ENCODE results near the gene NKX6-2.
"Not testable (repeated sequence)": the region's sequence is repeated elsewhere in the genome, so short reads cannot be mapped to it uniquely, and the experiment has no call there.

The NKX6-2 gene

DNA sequence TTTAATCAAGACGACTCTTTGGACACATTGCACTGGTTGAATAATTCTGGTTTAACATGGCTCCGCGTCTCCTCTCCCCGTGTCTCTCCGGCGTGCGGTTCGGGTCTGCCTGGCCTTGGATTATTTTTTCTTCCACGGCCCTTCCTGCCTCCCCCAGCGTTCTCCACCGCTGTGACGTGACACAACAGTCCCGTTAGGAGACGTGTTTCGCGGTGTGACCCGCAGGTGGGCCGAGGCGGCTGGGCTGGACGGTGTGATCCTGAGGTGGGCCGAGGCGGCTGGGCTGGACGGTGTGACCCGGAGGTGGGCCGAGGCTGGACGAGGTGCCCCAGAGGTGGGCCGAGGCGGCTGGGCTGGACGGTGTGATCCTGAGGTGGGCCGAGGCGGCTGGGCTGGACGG is 12.0 kb upstream of the NKX6-2 start:
- not testable (repeated sequence) for DNase-seq (ENCODE audit: low read depth in 2 of 2)

DNA sequence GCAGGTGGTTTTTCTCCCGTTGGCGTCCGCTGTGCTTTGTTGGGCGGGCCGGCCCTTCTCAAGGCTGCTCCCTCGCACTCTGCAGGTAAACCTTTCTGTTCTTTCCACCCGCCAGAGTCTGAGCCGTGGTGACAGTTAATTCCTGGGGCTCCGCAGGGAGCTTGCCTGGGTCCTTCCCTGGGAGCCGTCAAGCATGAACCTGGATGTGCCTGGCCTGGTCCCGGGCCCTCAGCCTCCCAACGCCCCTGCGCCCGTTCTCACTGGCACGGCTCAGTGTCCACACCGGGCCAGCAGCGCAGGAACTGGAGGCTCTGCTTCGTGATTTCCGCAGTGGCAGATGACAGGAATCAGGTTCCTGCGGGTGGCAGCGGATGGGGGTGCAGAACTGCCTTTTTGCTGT is 10.9 kb upstream of the NKX6-2 start:
- DNase-seq (ENCODE audit: low read depth in 2 of 2): no peak

DNA sequence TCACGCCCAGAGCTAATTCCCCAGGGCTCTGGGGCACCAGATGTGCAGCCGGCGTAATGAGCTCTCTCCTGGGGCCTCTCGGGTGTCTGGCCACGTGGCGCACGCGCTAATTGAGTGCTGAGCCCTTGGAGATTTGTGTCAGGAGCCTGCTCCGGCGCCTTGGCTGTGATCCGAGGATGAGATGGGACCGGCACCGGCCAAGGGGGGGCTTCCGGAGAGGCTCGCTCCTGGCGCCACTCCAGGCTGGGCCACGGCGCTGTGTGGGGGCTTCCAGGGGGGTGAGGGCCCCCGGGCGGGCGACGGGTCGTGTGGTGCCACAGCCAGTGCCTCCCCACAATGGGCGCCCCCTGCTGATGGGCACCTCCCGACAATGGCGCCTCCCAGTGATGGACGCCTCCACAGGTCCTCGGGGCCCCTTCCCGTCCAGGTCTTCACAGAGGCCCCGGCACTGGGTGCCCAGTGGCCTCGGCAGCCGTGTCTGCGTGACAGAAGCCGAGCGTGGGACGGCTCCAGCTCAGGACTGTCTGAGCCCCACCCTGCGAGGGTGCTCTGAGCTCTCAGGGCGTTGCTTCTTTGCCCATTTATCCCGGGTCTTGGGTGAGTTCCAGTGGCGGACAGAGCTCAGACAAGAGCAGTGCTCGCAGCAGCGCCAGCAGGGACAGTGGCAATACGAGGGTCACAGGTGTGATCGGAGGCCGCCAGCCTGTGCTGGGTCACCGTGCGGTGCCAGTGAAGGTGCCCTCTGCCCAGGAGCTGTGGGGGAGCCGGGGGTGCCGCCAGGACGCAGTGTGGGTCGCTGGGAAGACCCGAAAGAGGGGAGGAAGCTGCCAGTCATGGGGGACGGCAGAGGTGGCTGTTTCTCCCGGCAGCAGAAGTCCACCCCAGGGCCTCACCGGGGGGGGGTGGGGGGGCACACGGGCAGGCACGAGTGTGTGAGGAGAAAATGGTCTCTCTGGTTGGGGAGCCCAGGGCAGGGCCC is 8.2 kb upstream of the NKX6-2 start:
- no peak for DNase-seq (ENCODE audit: low read depth in 2 of 2)

DNA sequence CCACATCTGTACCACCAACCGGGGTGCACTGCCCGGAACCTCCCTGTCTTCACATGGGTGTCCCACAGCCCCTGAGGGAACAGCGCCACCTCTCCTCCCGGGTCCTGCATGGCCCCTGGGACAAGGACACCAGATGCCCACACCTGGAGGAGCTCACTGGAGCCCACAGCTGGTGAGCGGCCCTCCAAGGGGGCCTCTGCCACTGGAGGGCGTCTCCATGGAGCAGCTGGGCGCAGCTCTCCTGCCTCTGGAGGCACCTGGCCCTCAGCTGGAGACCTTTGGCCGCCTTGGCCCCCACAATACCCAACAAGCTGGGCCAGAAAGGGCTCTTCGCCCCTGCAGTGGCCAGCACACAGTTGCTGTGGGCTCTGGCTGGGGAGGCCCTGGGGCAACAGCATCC is 7.3 kb upstream of the NKX6-2 start:
- DNase-seq (ENCODE audit: low read depth in 2 of 2): no peak

DNA sequence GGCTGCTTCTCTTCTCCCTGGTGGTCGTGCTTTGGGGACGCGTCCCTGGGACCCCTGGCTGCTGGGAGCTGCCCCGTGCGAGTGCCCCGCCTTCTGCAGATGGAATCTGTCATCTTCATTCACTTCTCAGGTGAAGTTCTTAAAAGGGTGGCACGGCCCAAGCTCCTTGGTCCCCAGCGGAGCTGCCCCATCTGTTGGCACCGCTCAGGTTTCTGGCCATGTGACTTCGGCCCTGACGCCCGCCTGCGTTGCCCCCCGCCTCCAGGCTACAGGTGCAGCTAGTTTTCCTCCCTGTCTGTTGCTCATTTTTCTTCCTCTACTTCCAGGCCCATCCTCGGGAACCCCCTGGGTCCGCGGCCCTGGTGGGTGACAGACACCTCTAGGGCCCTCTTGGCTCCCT is 6.8 kb upstream of the NKX6-2 start:
- no peak for DNase-seq (ENCODE audit: low read depth in 2 of 2)

DNA sequence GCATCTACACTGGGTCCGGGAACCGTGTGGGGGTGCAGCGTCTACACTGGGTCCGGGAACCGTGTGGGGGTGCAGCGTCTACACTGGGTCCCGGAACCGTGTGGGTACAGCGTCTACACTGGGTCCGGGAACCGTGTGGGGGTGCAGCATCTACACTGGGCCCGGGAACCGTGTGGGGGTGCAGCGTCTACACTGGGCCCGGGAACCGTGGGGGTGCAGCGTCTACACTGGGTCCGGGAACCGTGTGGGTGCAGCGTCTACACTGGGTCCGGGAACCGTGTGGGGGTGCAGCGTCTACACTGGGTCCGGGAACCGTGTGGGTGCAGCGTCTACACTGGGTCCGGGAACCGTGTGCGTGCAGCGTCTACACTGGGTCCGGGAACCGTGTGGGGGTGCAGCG is 6.2 kb upstream of the NKX6-2 start:
- not testable (repeated sequence) for DNase-seq (ENCODE audit: low read depth in 2 of 2)

DNA sequence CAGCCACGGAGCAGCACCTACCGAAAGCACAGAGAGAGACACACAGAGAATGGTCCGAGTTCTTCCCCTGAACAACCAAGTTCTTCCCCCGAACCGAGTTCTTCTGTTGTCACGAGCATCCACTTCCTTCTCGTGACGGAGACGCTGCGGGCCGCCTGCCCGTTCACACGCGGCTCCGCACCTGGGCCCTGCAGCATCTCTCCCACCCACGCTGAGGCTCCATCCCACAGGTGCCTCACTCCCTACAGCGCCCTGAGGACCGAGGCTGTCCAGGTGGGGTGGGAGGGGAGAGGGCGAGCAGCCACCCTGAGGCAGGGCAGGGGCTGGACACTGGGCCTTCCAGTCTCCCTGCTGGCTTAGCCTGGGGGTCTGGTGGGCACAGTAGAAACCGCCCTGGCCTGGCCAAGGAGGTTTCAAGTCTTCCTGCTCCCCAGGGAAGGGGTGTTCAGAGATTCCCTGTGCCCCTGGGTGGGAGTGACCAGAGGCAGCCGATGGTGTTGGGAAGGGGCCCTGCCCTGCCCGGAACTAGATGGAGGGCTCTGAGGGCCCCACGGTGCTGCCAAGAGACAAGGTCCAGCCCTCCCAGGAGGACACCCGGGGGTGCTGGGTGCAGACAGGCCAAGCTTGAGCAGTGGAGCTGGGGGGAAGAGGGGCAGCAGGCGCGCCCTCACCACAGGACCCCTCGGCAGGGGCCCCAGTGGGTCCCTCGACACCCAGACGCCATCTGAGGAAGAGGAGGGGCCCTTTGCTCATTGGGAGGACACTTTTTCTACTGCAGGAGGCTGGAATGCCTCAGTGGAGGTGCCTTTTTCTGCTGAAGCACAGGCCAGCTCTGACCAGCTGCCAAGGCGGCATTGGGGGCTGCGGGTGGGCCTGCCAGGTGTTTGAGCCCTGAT is 5.2 kb upstream of the NKX6-2 start:
- DNase-seq (ENCODE audit: low read depth in 2 of 2): no peak

DNA sequence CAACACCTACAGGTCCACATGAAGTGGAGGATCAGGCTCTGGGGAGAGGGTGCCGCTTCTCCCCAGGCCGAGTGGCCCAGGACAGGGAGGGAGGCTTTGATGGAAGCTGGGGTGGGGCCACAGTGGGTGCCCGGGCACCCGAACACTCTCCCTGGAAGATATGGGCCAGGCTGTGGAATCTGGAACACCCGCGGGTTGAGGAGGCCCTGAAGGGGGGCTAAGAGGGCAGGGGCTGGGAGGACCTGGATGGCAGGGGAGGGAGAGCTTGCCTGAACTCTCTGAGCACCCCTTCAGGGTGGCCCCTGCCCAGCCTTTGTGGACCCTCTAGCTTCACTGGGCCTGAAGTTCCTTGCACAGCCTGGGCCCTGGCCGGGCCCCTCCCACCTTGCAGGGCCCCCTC is 4.5 kb upstream of the NKX6-2 start:
- no peak for DNase-seq (ENCODE audit: low read depth in 2 of 2)

DNA sequence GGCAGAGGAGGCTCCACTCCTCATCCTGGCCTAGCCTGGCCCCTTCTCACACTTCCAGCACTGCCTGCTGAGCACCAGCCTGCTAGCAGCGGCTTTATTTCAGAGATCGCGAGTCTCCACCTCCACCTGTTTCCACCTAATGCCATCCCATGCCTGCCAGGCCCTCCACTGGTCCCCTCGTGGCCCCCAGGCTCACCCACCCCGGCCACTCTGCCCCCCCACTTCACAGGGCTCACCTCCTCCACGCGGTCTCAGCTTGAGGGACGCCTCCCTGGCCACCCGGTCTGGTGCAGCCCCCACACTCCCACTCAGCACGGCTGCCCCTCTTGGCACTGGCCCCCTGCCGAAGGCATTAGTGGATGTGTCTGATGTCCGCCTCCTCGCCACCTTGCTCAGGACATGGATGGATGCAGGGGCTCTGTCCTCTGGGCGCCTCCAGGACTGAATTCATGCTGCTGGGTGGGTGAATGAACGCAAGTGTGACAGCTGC is 3.8 kb upstream of the NKX6-2 start:
- DNase-seq (ENCODE audit: low read depth in 2 of 2): no peak

DNA sequence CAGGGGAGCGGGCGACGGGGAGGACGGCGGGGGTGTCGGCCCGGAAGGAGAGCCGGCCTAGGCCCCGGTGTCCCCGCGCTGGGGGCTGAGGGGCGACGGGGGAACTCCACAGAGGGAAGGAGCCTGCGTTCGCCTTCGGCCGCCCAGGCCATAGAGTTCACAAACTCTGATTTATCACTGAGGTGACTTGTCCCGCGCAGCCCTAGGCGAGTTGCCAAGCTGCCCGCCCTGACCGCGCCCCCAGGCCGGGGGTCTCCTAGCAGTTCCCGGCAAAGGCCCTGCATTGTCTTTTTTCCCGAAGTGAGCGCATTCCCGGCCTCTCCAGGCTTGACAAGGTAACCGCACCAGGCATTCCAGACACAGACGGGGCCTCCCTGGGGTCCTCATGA is 2.9 kb upstream of the NKX6-2 start:
- DNase-seq (ENCODE audit: low read depth in 2 of 2): no peak

DNA sequence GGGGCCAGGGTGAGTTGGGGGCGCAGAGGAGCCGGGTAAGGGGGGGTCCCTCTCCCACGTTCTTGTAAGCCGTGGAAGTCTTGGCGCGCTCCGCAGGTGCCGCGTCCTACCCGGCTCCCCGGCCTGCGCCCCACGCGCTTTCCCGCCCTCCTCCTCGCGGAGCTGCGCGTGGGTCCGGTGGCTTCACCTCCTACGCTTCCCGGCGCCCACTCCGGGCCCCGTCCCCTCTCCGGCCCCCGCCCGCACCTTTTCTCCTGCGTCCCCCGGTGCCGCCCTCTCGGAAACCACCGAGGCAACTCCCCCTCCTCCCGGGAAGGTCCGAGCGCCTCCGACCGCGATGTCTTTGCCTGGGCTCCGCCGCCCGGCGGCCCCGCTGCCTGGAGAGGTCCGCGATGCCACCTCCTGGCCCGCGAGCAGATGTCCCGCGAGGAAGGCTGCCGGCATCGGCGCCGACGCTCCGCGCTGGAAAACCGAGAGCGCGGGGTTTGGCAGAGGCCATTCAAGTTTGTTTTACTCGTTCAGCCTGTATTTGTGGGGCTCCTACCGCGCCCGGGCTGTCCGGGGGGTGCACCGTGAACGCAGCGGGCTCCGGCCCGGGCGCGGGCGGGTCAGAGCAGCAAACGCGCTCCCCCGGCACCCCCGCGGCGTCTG is 2.4 kb upstream of the NKX6-2 start:
- no peak for DNase-seq (ENCODE audit: low read depth in 2 of 2)

DNA sequence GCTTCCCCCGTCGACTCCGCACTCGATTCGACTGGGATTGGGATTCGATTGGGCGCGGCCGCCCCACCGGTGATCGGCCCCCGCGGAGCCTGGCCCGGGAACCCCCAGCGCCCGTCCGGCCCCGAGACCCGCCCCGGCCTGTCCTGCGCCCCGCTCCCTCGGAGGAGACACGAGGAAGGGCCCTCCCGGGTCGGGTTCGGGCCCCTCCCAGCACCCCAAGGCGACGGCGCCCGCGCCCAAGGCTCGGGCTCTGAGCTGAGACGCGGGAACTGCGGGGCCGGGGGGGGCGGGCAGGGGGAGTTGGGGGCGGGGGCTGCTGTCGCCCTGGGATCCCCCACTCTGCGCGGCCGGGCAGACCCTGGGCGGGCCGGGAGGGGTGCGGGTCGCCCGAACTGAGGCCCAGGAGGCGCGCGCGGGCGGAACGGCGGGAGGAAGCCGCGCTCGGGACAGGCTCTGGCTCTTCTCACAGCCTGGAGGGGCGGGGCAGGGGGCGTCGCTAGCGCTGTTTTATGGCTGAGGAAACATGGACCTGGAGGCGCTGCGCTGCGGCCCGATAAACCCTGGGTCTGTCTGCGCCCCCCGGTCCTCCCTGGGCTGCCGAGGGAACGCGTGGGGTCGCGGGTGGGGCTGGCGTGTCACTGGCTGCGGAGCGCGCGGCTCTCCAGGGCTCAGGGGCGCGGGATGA is 1.7 kb upstream of the NKX6-2 start:
- no peak for DNase-seq (ENCODE audit: low read depth in 2 of 2)

DNA sequence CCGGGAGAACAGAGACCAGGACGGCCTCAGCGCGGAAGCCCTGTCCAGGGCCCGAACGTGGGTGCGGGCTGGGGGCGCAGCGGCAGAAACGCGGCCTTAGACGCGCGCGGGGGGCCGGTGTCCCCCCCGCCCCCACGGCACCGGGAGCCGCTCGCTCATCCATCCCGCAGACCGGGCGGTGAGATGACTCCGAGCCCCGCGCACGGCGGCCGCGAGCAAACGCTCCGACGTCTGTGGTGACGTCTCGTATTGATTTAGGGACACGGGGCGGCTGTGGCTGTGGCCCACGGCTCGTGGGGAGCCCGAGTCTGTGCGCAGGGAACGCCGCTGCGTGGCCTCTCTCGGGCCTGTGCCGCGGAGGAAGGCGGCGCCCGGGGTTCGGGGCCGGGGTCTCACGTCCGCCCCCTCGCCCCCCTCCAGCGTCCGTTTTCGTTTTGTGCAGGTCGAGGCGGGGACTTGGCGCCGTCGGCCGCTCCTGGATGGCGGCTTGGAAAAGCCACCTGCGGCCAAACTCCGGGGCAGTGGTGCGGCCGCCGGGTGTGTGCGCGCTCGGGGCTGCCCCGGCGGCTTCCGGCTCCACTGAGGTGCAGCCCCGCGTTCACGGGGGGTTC is 1.0 kb upstream of the NKX6-2 start:
- DNase-seq (ENCODE audit: low read depth in 2 of 2): no peak

DNA sequence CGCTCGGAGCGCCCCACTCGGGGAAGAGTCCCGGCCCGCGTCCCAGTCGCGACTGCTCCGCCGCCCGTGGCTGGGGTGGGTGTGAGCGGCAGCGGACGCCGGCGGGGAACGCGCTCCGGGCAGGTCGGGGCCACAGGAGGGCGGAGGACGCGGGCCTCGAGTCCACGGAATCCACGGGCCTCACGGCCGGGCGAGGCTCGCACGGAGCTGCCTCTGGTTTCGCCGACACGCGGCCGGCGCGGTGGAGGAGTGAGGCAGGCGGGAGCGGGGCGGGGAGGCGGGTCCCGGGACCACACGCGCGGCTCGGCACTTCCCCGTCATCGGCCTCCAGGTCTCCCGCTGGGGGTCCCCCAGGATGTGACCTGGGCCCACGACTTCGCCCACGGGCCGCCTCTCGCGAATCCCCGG is 533 bp upstream of the NKX6-2 start:
- DNase-seq (ENCODE audit: low read depth in 2 of 2): no peak

DNA sequence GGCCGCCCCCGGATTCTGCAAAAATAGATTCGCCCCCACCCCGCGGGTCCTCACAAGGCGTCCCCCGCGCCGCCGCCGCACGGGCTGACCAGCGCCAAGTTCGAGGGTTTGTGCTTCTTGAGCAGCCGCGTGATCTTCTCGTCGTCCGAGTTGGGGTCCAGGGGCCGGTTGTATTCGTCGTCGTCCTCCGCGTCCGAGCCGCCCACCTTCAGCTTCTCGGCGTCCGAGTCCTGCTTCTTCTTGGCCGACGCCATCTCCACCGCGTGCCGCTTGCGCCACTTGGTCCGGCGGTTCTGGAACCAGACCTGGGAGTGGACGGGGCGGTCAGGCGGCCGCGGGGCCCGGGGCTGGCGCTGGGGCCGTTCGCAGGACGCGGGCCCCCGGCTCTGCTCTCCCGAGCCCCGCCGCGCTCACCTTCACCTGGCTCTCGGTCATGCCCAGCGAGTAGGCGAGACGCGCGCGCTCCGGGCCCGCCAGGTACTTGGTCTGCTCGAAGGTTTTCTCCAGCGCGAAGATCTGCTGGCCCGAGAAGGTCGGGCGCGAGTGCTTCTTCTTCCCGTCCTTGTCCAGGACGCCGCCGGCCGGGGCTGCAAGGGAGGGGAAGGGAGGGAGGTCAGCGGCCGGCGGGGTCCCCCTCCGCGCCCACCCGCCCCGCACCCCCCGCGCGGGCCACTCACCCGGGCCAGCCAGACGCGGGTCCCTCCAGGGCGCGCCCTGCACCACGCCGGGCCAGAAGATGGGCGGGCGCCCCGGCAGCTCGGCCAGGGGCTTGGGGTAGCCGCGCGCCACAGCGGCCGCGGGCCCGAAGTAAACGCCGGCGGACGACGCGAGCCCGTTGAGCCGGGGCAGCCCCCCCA is 853 bp downstream of the NKX6-2 start:
- no peak for DNase-seq (ENCODE audit: low read depth in 2 of 2)

DNA sequence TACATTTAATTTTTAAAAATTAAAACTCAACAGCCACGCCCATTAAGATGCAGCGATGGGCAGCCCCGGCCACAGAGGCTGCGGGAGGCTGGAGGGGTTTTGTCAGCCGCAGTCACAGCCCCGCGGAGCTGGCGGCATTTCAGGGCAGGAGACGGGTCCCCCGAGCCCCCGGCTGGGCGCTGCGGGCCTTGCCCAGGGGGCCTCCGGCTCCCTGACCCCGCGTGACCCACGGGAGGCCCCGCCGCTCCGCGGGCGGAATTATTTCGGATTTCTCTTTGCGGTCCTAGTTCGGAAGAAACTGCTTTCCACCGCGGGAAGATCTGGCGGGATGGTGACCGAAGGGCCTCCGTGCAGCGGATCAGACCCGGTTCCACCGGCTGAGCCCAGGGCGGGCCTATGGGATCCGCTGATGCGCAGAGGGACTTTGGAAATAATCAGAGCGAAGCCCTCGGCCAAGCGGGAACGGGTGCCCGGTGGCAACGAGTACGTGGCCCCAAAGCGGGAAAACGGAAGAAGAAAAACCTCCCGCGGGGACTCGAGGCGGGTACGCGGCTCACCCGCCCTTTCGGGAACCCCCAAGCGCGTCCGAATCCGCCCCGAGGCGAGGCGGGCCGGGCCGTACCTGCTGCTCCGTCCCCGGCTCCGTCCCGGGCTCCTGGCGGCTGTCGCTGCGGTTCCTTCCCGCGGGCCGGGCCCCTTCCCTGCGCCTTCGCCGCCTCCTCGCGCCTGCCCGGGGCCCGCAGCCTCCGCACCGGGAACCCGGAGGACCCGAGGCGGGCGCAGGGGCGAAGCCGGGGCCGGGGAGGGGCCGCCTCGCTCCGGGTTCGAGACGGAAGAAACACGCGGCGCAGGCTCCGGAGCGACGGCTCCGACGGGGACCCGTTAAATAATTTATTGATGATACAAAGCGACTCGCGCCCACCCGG is 1.7 kb downstream of the NKX6-2 start:
- DNase-seq (ENCODE audit: low read depth in 2 of 2): no peak

DNA sequence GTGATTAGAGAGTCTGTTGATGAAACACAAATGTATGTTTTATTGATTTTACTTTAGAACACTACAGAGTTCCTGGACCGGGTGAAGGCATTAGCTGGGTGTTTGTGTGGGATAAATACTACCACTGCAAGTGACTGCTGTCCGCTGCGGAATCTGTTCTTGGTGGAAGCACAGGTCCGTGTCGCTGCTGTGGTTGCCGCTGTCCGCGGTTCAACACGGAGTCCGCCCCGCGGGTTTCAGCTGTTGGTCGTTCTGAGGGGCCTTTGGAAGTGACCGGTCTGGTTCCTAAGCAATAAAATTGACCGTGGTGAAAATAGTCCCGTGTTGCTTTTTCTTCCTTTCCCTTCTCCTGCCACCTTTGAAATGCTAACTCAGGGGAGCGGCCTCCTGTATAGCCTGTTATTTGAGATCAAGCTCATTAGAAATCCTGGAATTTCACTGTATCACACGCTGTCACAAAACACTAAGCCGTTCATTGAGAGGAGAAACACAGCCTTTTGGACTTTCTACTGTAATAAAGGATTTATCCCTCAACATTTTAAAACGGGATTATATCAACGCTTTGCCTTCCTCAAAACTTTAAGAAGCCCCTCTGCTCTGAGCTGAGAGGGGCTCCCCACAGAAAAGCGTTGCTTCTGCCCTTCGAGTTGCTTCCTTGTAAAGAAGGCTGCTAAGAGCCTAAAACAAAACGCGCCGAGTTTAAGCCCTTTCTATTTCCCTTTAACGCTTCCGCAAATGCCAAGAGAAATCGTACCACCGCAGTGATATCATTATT is 2.6 kb downstream of the NKX6-2 start:
- no peak for DNase-seq (ENCODE audit: low read depth in 2 of 2)

DNA sequence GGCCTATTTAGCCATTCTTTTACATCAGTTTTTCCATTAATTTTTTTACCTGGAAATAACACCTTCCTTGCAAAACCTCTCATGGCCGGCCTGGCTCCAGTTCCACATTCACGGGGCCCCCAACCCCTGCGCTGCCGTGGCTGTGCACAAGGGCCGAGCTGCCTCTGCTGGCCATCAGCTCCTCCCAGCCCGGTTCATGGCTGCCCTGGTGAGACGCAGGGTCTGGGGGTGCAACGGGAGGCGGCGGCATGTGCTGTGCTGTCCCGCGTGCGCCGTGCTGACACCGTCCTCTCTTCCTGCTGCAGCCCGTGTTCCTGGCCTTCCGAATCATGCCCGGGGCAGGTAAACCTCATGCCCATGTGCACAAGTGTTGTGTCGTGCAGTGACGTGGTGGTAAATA is 4.4 kb downstream of the NKX6-2 start:
- DNase-seq (ENCODE audit: low read depth in 2 of 2): no peak

Data from stimulated activated CD4-positive, alpha-beta T cell treated with anti-CD3 and anti-CD28 coated beads, Interleukin-4, amount 100 ng/mL, for 48 hours (primary cell).